GM12874 (cell line): ENCODE data around the gene NSD1.

ENCODE experiments used
- TF ChIP-seq, protein P1 (sequence below): IDR thresholded peaks from 2 replicates; pipeline ENCODE4 v1.5.1; 2011; ENCODE audit warnings: low read depth, mild to moderate bottlenecking, control low read depth, low read length, moderate library complexity; ENCODE audit not compliant: insufficient read depth

Gene NSD1

GRCh38 chr5:177209610-177210009 is 76.0 kb downstream of the NSD1 start:
- TF ChIP-seq, protein P1, sequence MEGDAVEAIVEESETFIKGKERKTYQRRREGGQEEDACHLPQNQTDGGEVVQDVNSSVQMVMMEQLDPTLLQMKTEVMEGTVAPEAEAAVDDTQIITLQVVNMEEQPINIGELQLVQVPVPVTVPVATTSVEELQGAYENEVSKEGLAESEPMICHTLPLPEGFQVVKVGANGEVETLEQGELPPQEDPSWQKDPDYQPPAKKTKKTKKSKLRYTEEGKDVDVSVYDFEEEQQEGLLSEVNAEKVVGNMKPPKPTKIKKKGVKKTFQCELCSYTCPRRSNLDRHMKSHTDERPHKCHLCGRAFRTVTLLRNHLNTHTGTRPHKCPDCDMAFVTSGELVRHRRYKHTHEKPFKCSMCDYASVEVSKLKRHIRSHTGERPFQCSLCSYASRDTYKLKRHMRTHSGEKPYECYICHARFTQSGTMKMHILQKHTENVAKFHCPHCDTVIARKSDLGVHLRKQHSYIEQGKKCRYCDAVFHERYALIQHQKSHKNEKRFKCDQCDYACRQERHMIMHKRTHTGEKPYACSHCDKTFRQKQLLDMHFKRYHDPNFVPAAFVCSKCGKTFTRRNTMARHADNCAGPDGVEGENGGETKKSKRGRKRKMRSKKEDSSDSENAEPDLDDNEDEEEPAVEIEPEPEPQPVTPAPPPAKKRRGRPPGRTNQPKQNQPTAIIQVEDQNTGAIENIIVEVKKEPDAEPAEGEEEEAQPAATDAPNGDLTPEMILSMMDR = no peak

GRCh38 chr5:177212242-177212641 is 78.7 kb downstream of the NSD1 start:
- TF ChIP-seq, protein P1 = no peak

DNA sequence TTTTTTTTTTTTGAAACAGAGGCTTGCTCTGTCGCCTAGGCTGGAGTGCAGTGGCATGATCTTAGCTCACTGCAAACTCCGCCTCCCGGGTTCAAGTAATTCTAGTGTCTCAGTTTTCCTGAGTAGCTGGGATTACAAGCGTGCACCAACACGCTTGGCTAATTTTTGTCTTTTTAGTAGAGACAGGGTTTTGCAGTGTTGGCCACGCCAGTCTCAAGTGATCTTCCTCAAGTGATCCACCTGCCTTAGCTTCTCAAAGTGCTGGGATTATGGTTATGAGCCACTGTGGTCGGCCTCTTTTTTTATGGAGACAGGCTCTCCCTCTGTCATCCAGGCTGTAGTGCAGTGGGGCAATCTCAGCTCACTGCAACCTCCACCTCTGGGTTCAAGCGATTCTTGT is 87.0 kb downstream of the NSD1 start:
- TF ChIP-seq, protein P1 = no peak

DNA sequence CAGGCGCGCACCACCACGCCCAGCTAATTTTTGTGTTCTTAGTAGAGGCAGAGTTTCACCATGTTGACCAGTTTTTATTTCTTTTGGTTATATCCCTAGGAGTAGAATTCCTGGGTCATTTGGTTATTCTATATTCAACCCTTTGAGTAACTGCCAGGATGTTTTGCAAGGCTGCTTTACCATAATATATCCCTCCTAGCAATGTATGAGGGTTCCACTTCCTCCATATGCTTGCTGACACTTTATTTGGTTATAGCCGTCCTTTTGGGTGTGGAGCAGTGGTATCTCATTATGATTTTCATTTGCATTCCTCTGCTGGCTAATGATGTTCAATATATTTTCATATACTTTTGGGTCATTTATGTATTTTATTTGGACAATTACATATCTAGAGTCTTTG is 88.7 kb downstream of the NSD1 start:
- TF ChIP-seq, protein P1 = no peak

DNA sequence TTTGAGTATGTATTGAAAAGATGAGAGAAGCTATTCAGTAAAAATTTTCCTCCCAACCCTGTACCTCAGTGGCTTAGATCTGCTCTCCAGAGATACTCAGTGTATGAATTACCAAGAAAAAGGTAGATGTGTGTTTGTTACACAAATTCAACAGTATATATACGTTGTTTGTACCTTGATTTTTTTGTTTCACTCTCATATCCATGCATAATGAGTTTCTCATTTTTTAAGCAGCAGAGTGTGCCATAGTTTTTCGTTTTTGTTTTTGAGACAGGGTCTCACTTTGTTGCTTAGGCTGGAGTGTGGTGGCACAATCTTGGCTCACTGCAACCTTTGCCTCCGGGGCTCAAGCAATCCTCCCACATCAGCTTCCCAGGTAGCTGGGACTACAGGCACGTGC is 92.2 kb downstream of the NSD1 start:
- TF ChIP-seq, protein P1 = no peak

- TF ChIP-seq, protein P1 = no peak
These were observed 93.3 kb downstream of the NSD1 start for GRCh38 chr5:177226860-177227259.

DNA sequence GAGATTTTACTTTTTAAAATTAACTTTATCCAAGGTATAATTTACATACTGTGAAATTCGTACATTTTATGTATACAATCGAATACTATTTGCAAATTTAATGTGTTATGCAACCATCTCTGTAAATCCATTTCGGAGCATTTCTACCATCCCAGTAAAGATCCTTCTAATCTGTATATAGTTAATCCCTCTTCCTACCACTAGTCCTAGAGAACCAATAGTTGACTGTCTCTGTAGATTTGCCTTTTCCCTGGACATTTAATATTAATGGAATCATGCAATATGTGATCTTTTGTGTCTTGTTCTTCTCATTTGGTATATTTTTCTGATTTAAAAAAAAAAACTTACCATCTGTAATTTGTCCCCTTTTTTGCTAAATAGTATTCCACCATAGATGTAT is 95.2 kb downstream of the NSD1 start:
- TF ChIP-seq, protein P1 = no peak

- TF ChIP-seq, protein P1 = no peak
These were observed 97.1 kb downstream of the NSD1 start for GRCh38 chr5:177230660-177231059.
